A549 (cell line): ENCODE results near the gene ARF1.

Experiments
- CTCF ChIP-seq: fragments of >200 bp; sonication (Bioruptor Twin); formaldehyde crosslinking; IDR thresholded peaks from 3 replicates; pipeline ENCODE4 v1.5.1; 2016
- HDAC2 ChIP-seq: fragments of 200-600 bp; sonication (generic); IDR thresholded peaks from 2 replicates; pipeline ENCODE4 v1.6.1; 2016
- JUNB ChIP-seq: fragments of >200 bp; sonication (Bioruptor Twin); formaldehyde crosslinking; IDR thresholded peaks from 2 replicates; pipeline ENCODE4 v1.6.1; 2016
- POLR2A ChIP-seq: IDR thresholded peaks from 2 replicates; pipeline ENCODE4 v1.6.1; 2012; ENCODE audit warnings: mild to moderate bottlenecking, low read length
- SMC3 ChIP-seq: fragments of >200 bp; sonication (Bioruptor Twin); formaldehyde crosslinking; IDR thresholded peaks from 3 replicates; pipeline ENCODE4 v1.6.1; 2018; ENCODE audit warnings: inconsistent platforms

GRCh38 chr1:228131766-228132165, 49.3 kb downstream of the ARF1 start:
- TF ChIP-seq SMC3 (no peak), CTCF (no peak), POLR2A (no peak), HDAC2 (no peak), JUNB (no peak)
